ENCODE measurements around the gene CLCNKA. TPM values are rescaled to one million over a fixed set of nuclear protein-coding genes. Genes with fewer than 3 reads are reported as not detected.

The CLCNKA gene
- total and polyA plus RNA-seq, 4 donors: not detected

GRCh38 chr1:16063921-16064320 lies 42.1 kb downstream of the CLCNKA start:
- Histone ChIP-seq H3K4me1 (ENCODE audit: control insufficient read depth in 4 of 4, insufficient read depth in 4 of 4, low read length in 3 of 4) (peaks cover 10 to 24% (median 17%) of the 10 kb centered on the region in 4 donors), H3K27me3 (ENCODE audit: control insufficient read depth in 4 of 4, insufficient read depth in 4 of 4, low read length in 3 of 4) (no peaks in the 10 kb centered on the region), H3K9ac (ENCODE audit: low read depth in 1 of 2, low read length in 2 of 2) (no peak overlapping the region), H3K4me3 (ENCODE audit: low read depth in 1 of 3, low read length in 3 of 3) (no peak overlapping the region), H3K36me3 (ENCODE audit: control insufficient read depth in 4 of 4, insufficient read depth in 3 of 4, low read depth in 1 of 4, low read length in 3 of 4) (no peaks in the 10 kb centered on the region), H3K27ac (ENCODE audit: low read depth in 1 of 2, low read length in 2 of 2) (no peak overlapping the region), H3K9me3 (ENCODE audit: control insufficient read depth in 4 of 4, low read length in 3 of 4) (no peaks in the 10 kb centered on the region)
- TF ChIP-seq TAF1 (conservative IDR thresholded peaks at IDR 0.05): no peak
- TF ChIP-seq RAD21 (IDR thresholded peaks at IDR 0.05): no peak
- TF ChIP-seq SP1 (IDR thresholded peaks at IDR 0.05): no peak
- no peak for TF ChIP-seq FOXA1 (IDR thresholded peaks at IDR 0.05)
- TF ChIP-seq YY1 (IDR thresholded peaks at IDR 0.05): no peak
- TF ChIP-seq, protein P1, sequence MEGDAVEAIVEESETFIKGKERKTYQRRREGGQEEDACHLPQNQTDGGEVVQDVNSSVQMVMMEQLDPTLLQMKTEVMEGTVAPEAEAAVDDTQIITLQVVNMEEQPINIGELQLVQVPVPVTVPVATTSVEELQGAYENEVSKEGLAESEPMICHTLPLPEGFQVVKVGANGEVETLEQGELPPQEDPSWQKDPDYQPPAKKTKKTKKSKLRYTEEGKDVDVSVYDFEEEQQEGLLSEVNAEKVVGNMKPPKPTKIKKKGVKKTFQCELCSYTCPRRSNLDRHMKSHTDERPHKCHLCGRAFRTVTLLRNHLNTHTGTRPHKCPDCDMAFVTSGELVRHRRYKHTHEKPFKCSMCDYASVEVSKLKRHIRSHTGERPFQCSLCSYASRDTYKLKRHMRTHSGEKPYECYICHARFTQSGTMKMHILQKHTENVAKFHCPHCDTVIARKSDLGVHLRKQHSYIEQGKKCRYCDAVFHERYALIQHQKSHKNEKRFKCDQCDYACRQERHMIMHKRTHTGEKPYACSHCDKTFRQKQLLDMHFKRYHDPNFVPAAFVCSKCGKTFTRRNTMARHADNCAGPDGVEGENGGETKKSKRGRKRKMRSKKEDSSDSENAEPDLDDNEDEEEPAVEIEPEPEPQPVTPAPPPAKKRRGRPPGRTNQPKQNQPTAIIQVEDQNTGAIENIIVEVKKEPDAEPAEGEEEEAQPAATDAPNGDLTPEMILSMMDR (IDR thresholded peaks at IDR 0.05; ENCODE audit: low read depth, low read length, missing input control): no peak
- no peak for TF ChIP-seq ZBTB33 (IDR thresholded peaks at IDR 0.05)
- TF ChIP-seq, protein P2, sequence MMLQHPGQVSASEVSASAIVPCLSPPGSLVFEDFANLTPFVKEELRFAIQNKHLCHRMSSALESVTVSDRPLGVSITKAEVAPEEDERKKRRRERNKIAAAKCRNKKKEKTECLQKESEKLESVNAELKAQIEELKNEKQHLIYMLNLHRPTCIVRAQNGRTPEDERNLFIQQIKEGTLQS (IDR thresholded peaks at IDR 0.05): no peak
- TF ChIP-seq FOXA2 (IDR thresholded peaks at IDR 0.05): no peak
- no peak for TF ChIP-seq GABPA (IDR thresholded peaks at IDR 0.05 in 1 of 2, conservative IDR thresholded peaks at IDR 0.05 in 1 of 2)
- TF ChIP-seq MAX (IDR thresholded peaks at IDR 0.05): no peak
- no peak for TF ChIP-seq JUND (IDR thresholded peaks at IDR 0.05)
- no peak for TF ChIP-seq NR2F2 (IDR thresholded peaks at IDR 0.05)
- TF ChIP-seq RXRA (IDR thresholded peaks at IDR 0.05): no peak
- TF ChIP-seq, protein P3, sequence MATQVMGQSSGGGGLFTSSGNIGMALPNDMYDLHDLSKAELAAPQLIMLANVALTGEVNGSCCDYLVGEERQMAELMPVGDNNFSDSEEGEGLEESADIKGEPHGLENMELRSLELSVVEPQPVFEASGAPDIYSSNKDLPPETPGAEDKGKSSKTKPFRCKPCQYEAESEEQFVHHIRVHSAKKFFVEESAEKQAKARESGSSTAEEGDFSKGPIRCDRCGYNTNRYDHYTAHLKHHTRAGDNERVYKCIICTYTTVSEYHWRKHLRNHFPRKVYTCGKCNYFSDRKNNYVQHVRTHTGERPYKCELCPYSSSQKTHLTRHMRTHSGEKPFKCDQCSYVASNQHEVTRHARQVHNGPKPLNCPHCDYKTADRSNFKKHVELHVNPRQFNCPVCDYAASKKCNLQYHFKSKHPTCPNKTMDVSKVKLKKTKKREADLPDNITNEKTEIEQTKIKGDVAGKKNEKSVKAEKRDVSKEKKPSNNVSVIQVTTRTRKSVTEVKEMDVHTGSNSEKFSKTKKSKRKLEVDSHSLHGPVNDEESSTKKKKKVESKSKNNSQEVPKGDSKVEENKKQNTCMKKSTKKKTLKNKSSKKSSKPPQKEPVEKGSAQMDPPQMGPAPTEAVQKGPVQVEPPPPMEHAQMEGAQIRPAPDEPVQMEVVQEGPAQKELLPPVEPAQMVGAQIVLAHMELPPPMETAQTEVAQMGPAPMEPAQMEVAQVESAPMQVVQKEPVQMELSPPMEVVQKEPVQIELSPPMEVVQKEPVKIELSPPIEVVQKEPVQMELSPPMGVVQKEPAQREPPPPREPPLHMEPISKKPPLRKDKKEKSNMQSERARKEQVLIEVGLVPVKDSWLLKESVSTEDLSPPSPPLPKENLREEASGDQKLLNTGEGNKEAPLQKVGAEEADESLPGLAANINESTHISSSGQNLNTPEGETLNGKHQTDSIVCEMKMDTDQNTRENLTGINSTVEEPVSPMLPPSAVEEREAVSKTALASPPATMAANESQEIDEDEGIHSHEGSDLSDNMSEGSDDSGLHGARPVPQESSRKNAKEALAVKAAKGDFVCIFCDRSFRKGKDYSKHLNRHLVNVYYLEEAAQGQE (IDR thresholded peaks at IDR 0.05): no peak
- TF ChIP-seq EGR1 (IDR thresholded peaks at IDR 0.05; ENCODE audit: low read depth in 2 of 2): no peak
- TF ChIP-seq HNF4A (conservative IDR thresholded peaks at IDR 0.05): no peak
- WGBS: 70% methylated on average over 9 of the region's 9 CpGs
- no peak for DNase-seq (ENCODE audit: low spot score)
